Smooth muscle cell (in vitro differentiated cells): ENCODE measurements around the gene CD207. TPM values are rescaled to one million over a fixed set of nuclear protein-coding genes. Genes with fewer than 3 reads are reported as not detected.

ENCODE experiments used
- DNase-seq: peaks from one replicate; lab custom pipeline; 2025; ENCODE audit not compliant: unreplicated experiment; lab: John Stamatoyannopoulos, UW
- H2AFZ ChIP-seq: fragments of 200-600 bp; sonication (generic); 2 replicates; pipeline ENCODE4 v1.6.0; 2016; ENCODE audit warnings: antibody characterized with exemption, low read depth, mild to moderate bottlenecking
- H3F3A ChIP-seq: fragments of 200-600 bp; sonication (generic); 2 replicates; pipeline ENCODE4 v1.6.0; 2017; ENCODE audit warnings: antibody characterized with exemption, low read depth
- H3K27ac ChIP-seq: fragments of 200-600 bp; sonication (generic); 2 replicates; pipeline ENCODE4 v1.5.1; 2016; ENCODE audit warnings: low read depth, mild to moderate bottlenecking
- H3K27me3 ChIP-seq: fragments of 200-600 bp; sonication (generic); 2 replicates; pipeline ENCODE4 v1.6.1; 2016; ENCODE audit warnings: low read depth, mild to moderate bottlenecking
- H3K36me3 ChIP-seq: fragments of 200-600 bp; sonication (generic); 2 replicates; pipeline ENCODE4 v1.5.1; 2016; ENCODE audit warnings: low read depth
- H3K4me1 ChIP-seq: fragments of 200-600 bp; sonication (generic); 2 replicates; pipeline ENCODE4 v1.5.1; 2016; ENCODE audit warnings: low read depth
- H3K4me2 ChIP-seq: fragments of 200-600 bp; sonication (generic); 2 replicates; pipeline ENCODE4 v1.6.0; 2016; ENCODE audit warnings: mild to moderate bottlenecking
- H3K4me3 ChIP-seq: fragments of 200-600 bp; sonication (generic); 2 replicates; pipeline ENCODE4 v1.5.1; 2016; ENCODE audit warnings: mild to moderate bottlenecking
- H3K79me2 ChIP-seq: fragments of 200-600 bp; sonication (generic); 2 replicates; pipeline ENCODE4 v1.6.0; 2016; ENCODE audit warnings: low read depth, mild to moderate bottlenecking
- H3K9ac ChIP-seq: fragments of 200-600 bp; sonication (generic); 2 replicates; pipeline ENCODE4 v1.6.0; 2016; ENCODE audit warnings: low read depth
- H3K9me3 ChIP-seq: fragments of 200-600 bp; sonication (generic); replicated peaks from 2 replicates; pipeline ENCODE4 v1.5.1; 2016; ENCODE audit warnings: low read depth
- H4K20me1 ChIP-seq: fragments of 200-600 bp; sonication (generic); 2 replicates; pipeline ENCODE4 v1.6.0; 2016; ENCODE audit warnings: low read depth
- WGBS: methylation state at CpG from one replicate; pipeline ENCODE4 v1.1.7; 2016; ENCODE audit warnings: low lambda C conversion rate; 5-methylcytosine and 5-hydroxymethylcytosine counted together
- polyA plus RNA-seq: library from polyadenylated mRNA; unstranded; fragments of >200 nt; fragmentation: Nextera tagmentation; extraction: Ambion mirVana; gene quantifications from 2 replicates; pipeline ENCODE4 v1.2.1, GENCODE V29; 2016
- total RNA-seq: library from RNA; depleted of rRNA; stranded (reverse); fragments of >200 nt; gene quantifications from 2 replicates; pipeline ENCODE4 v1.2.3, GENCODE V29; 2014
- TF ChIP-seq, protein P1 (sequence below): fragments of 200-600 bp; sonication (generic); IDR thresholded peaks from 2 replicates; pipeline ENCODE4 v1.5.1; 2017; ENCODE audit warnings: borderline replicate concordance, mild to moderate bottlenecking, antibody characterized with exemption; ENCODE audit not compliant: insufficient read depth, poor library complexity, severe bottlenecking

The CD207 gene
- total and polyA plus RNA-seq, 2 experiments from 2014 or later: not detected

DNA sequence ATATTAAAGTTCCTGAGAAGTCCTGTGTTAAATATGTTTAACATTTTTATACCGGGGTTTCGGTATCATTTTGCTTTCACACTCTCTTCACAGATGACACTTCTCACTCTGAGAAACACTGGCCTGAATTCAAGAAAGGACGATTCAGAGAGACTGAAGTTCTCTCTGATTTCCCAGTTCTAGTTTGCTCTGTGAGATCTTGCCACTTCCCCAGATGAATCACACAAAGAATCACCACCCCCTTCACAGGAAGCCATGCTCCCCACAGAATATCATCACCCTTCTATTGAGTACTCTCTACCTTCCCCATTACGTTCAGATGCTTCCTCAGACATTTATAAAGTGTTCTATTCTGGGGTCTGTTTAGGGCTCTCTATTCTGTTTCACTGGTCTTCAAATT, 16.1 kb upstream of the CD207 start:
- Histone ChIP-seq H3K9me3 (no peaks in the 10 kb centered on the region), H4K20me1 (no peaks in the 10 kb centered on the region), H3K4me1 (no peaks in the 10 kb centered on the region), H3K27me3 (peaks cover 29% of the 10 kb centered on the region), H3F3A (no peaks in the 10 kb centered on the region), H3K4me3 (no peak overlapping the region), H3K9ac (no peak overlapping the region), H3K4me2 (no peak overlapping the region), H3K36me3 (no peaks in the 10 kb centered on the region), H3K27ac (no peak overlapping the region), H3K79me2 (no peaks in the 10 kb centered on the region), H2AFZ (no peak overlapping the region)
- WGBS: 79% methylated on average over 4 of the region's 4 CpGs
- TF ChIP-seq, protein P1, sequence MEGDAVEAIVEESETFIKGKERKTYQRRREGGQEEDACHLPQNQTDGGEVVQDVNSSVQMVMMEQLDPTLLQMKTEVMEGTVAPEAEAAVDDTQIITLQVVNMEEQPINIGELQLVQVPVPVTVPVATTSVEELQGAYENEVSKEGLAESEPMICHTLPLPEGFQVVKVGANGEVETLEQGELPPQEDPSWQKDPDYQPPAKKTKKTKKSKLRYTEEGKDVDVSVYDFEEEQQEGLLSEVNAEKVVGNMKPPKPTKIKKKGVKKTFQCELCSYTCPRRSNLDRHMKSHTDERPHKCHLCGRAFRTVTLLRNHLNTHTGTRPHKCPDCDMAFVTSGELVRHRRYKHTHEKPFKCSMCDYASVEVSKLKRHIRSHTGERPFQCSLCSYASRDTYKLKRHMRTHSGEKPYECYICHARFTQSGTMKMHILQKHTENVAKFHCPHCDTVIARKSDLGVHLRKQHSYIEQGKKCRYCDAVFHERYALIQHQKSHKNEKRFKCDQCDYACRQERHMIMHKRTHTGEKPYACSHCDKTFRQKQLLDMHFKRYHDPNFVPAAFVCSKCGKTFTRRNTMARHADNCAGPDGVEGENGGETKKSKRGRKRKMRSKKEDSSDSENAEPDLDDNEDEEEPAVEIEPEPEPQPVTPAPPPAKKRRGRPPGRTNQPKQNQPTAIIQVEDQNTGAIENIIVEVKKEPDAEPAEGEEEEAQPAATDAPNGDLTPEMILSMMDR: no peak
- no peak for DNase-seq

DNA sequence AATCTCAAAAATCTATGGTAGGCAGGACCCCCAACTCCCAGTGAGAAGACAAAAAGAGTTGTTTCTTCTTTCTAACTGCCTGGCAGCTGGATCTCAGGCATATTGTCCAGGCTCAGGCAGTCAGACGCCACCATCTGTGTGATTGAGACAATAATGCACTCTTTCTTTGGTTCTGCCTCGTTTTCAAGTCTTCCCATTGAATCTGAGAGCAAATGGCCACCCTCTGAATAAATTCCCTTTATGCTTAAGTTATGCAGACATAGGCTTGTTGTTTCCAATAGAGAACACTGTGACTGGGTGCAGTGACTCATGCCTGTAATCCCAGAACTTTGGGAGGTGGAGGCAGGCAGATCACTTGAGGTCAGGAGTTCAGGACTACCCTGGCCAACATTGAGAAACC, 15.3 kb upstream of the CD207 start:
- no peaks in the 10 kb centered on the region for H3K9me3 ChIP-seq
- WGBS: 54% methylated on average over 2 of the region's 2 CpGs
- H3K4me1 ChIP-seq: no peaks in the 10 kb centered on the region
- no peaks in the 10 kb centered on the region for H4K20me1 ChIP-seq
- no peaks in the 10 kb centered on the region for H3K79me2 ChIP-seq
- H3K9ac ChIP-seq: no peak overlapping the region
- H3K4me2 ChIP-seq: no peak overlapping the region
- H3K27me3 ChIP-seq: peaks cover 27% of the 10 kb centered on the region
- DNase-seq: no peak
- H3K4me3 ChIP-seq: no peak overlapping the region
- no peaks in the 10 kb centered on the region for H3F3A ChIP-seq
- H2AFZ ChIP-seq: no peak overlapping the region
- TF ChIP-seq, protein P1: no peak
- H3K36me3 ChIP-seq: no peaks in the 10 kb centered on the region
- H3K27ac ChIP-seq: no peak overlapping the region

- Histone ChIP-seq H3F3A (no peaks in the 10 kb centered on the region), H3K9me3 (no peaks in the 10 kb centered on the region), H3K4me2 (no peak overlapping the region), H3K27me3 (peaks cover 22% of the 10 kb centered on the region), H2AFZ (no peak overlapping the region), H3K79me2 (no peaks in the 10 kb centered on the region), H4K20me1 (no peaks in the 10 kb centered on the region), H3K4me3 (no peak overlapping the region), H3K27ac (no peak overlapping the region), H3K9ac (no peak overlapping the region), H3K36me3 (no peaks in the 10 kb centered on the region), H3K4me1 (no peaks in the 10 kb centered on the region)
- TF ChIP-seq, protein P1: no peak
- no peak for DNase-seq
- WGBS: 81% methylated on average over 7 of the region's 7 CpGs
Measured at GRCh38 chr2:70842401-70842800, 6.8 kb upstream of the CD207 start.

DNA sequence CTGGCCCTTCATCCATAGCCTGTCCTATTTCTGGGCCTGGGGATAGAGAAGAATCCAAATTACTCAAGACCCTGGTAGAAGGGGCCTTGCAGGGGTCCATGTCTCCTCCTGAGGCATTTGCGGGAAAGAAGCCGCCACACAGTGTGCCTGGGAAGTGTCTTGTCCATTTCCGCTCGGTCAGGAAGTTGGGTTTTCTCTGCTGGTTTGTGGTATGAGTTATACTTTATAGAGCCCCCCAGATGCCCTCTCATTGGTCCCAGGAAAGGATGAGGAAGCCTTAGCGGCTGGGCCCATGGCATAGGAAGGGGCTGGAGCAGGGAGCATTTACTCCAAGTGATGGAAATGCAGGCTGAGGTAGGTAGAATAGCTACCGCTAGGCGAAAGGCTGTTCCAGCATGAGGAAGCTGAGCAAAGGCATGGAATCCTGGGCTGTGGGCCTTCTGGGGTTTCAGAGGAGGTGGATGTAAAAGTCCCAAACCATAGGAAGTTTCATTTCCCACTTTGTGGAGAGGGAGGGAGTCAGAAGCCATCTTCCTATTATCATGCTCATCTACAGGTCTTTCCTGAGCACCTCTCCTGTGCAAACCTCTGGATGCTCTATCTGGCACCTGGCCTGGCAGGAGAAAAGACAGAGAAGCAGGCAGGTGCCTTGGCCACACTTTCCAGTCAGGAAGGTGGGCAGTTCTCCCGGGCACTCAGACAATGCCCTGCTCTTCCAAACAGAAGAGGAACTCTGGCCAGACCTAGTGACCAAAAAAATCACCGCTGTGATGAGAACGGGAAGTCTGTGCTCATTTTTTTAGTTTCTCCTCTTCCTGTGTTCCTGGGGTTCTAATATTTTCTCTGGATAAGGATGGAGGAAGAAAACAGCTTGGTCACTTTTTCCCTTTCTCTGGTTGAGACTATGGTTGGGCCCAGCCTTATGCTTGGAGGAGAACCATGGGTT, 2.6 kb upstream of the CD207 start:
- no peaks in the 10 kb centered on the region for H3K79me2 ChIP-seq
- peaks cover 11% of the 10 kb centered on the region for H3K27me3 ChIP-seq
- 87% methylated on average over 10 of the region's 10 CpGs for WGBS
- TF ChIP-seq, protein P1: no peak
- no peak overlapping the region for H3K9ac ChIP-seq
- DNase-seq: no peak
- no peaks in the 10 kb centered on the region for H3K9me3 ChIP-seq
- no peaks in the 10 kb centered on the region for H3K36me3 ChIP-seq
- no peaks in the 10 kb centered on the region for H3F3A ChIP-seq
- no peak overlapping the region for H3K4me3 ChIP-seq
- no peaks in the 10 kb centered on the region for H4K20me1 ChIP-seq
- no peak overlapping the region for H2AFZ ChIP-seq
- H3K27ac ChIP-seq: no peak overlapping the region
- no peak overlapping the region for H3K4me2 ChIP-seq
- H3K4me1 ChIP-seq: no peaks in the 10 kb centered on the region
